K562 (cell line): ENCODE results near the gene ZNF441. TPM values are rescaled to one million over a fixed set of nuclear protein-coding genes. Genes with fewer than 3 reads are reported as not detected.

ENCODE experiments used
- CEBPG ChIP-seq, 3 experiments: fragments of 200-800 bp in 1 of 3; sonication (Bioruptor generic) in 1 of 3; sonication (generic) in 1 of 3; formaldehyde crosslinking in 1 of 3; IDR thresholded peaks in 2 of 3; conservative IDR thresholded peaks in 1 of 3; 2 replicates each; pipeline versions ENCODE4 v1.6.1 to v1.8.0; 2016 to 2022; ENCODE audit warnings: missing compliant biosample characterization in 2 of 3, missing genetic modification characterization in 2 of 3, mild to moderate bottlenecking in 1 of 3, missing genetic modification reagents in 1 of 3
- CLOCK ChIP-seq: fragments of 250-450 bp; sonication (Bioruptor Pico); IDR thresholded peaks from 2 replicates; pipeline ENCODE4 v1.4.0; 2020; ENCODE audit warnings: mild to moderate bottlenecking, moderate library complexity, borderline replicate concordance
- DLX4 ChIP-seq: fragments of 250-450 bp; sonication (Bioruptor Pico); IDR thresholded peaks from 2 replicates; pipeline ENCODE4 v1.6.1; 2021; ENCODE audit warnings: mild to moderate bottlenecking
- E2F5 ChIP-seq: sonication (generic); formaldehyde crosslinking; IDR thresholded peaks from 2 replicates; pipeline ENCODE4 v1.8.0; 2022; ENCODE audit warnings: mild to moderate bottlenecking, missing genetic modification reagents
- EHMT2 ChIP-seq: fragments of 450-650 bp; IDR thresholded peaks from 2 replicates; pipeline ENCODE4 v1.6.1; 2018; ENCODE audit warnings: antibody characterized with exemption
- EP300 ChIP-seq: IDR thresholded peaks from 2 replicates; pipeline ENCODE4 v1.6.1; 2012; ENCODE audit warnings: low read length, improper control_type of control experiment
- GTF2E2 ChIP-seq: fragments of 200-800 bp; sonication (Bioruptor generic); IDR thresholded peaks from 2 replicates; pipeline ENCODE4 v1.6.1; 2016; ENCODE audit warnings: missing genetic modification characterization, missing compliant biosample characterization
- HCFC1 ChIP-seq: IDR thresholded peaks from 2 replicates; pipeline ENCODE4 v1.6.1; 2012; ENCODE audit warnings: low read depth, low read length, improper control_type of control experiment
- HINFP ChIP-seq: fragments of 450-650 bp; conservative IDR thresholded peaks from 2 replicates; pipeline ENCODE4 v1.6.1; 2016; ENCODE audit warnings: missing genetic modification characterization, low read depth, mild to moderate bottlenecking, control low read depth, missing compliant biosample characterization
- HNRNPL ChIP-seq: fragments of 200-400 bp; formaldehyde crosslinking; IDR thresholded peaks from 2 replicates; pipeline ENCODE4 v1.6.1; 2017; ENCODE audit warnings: low read depth, mild to moderate bottlenecking, low read length
- KLF1 ChIP-seq: fragments of 450-650 bp; IDR thresholded peaks from 2 replicates; pipeline ENCODE4 v1.6.1; 2016; ENCODE audit warnings: missing genetic modification characterization, missing compliant biosample characterization
- NCOA6 ChIP-seq: fragments of 450-650 bp; IDR thresholded peaks from 2 replicates; pipeline ENCODE4 v1.6.1; 2017; ENCODE audit warnings: mild to moderate bottlenecking
- PKNOX1 ChIP-seq: fragments of 450-650 bp; IDR thresholded peaks from 2 replicates; pipeline ENCODE4 v1.6.1; 2016
- ZBTB33 ChIP-seq: sonication (generic); formaldehyde crosslinking; IDR thresholded peaks from 2 replicates; pipeline ENCODE4 v1.8.1; 2023; ENCODE audit warnings: mild to moderate bottlenecking, missing genetic modification reagents
- ZBTB7A ChIP-seq: IDR thresholded peaks from 2 replicates; pipeline ENCODE4 v1.6.1; 2011; ENCODE audit warnings: low read depth, mild to moderate bottlenecking, low read length, moderate library complexity, borderline replicate concordance; ENCODE audit not compliant: control insufficient read depth
- ZFX ChIP-seq: sonication (generic); formaldehyde crosslinking; IDR thresholded peaks from 2 replicates; pipeline ENCODE4 v1.8.0; 2022; ENCODE audit warnings: mild to moderate bottlenecking, missing genetic modification reagents, moderate library complexity
- ZNF41 ChIP-seq: fragments of 250-450 bp; sonication (Bioruptor Pico); conservative IDR thresholded peaks from 2 replicates; pipeline ENCODE4 v1.4.0; 2020; ENCODE audit warnings: mild to moderate bottlenecking
- polyA plus RNA-seq, 8 experiments: library from polyadenylated mRNA; depleted of rRNA in 4 of 8; stranded (reverse) in 5 of 8; unstranded in 3 of 8; fragments of >200 nt; fragmentation: Nextera tagmentation in 2 of 8; fragmentation: Illumina TruSeq in 1 of 8; extraction: Ambion mirVana in 2 of 8; extraction: Trizol in 1 of 8; gene quantifications; 2 replicates each; pipeline versions ENCODE4 v1.2.1 to v1.2.3, GENCODE V29; 2011 to 2014; ENCODE audit warnings: inconsistent platforms in 1 of 8, missing spikeins in 1 of 8
- total RNA-seq, 7 experiments: library from RNA; depleted of rRNA in 6 of 7; stranded (reverse); fragments of >200 nt in 6 of 7; fragmentation: Illumina TruSeq in 2 of 7; extraction: Trizol in 2 of 7; gene quantifications; 2 replicates each; pipeline versions ENCODE4 v1.2.1 to v1.2.3, GENCODE V29; 2011 to 2021; ENCODE audit warnings: low replicate concordance in 1 of 7

ZNF441 gene
- total and polyA plus RNA-seq, 9 of the 15 experiments (the other 6 are each of a cell fraction or from before 2014, with no cell fraction given): 1.9 to 14.0 (median 7.8) TPM

GRCh38 chr19:11798391-11799330 lies 31.9 kb downstream of the ZNF441 start, which contains the start of gene ZNF491 (continued):
- TF ChIP-seq CLOCK (CRISPR knock-in tag) (no peak), EP300 (no peak), NCOA6 (no peak), ZBTB33 (CRISPR knock-in tag) (0 out of 2 replicates have a peak, but pooled peaks have one; percentile 11), E2F5 (no peak), EHMT2 (no peak), KLF1 (tag) (no peak), CEBPG (CRISPR knock-in tag; IDR thresholded peaks at IDR 0.05) (no peak), CEBPG (tag; conservative IDR thresholded peaks at IDR 0.05 in 1 of 2, IDR thresholded peaks at IDR 0.05 in 1 of 2) (no peak), HINFP (tag) (no peak), HNRNPL (no peak), HCFC1 (no peak), ZBTB7A (peak; percentile 41; the same call in 1 of the 2 replicates), GTF2E2 (no peak), DLX4 (no peak), ZFX (CRISPR knock-in tag) (peak; percentile 67), PKNOX1 (peak; percentile 97), ZNF41 (CRISPR knock-in tag) (no peak)
